HG03378 (cell line): ENCODE results near the gene RPL23.

Experiments
- ATAC-seq: cut with Tn5 transposase; IDR thresholded peaks from one replicate; pipeline ENCODE4 v1.9.1; 2021; ENCODE audit warnings: mild to moderate bottlenecking, moderate library complexity; ENCODE audit not compliant: unreplicated experiment

RPL23 gene

GRCh38 chr17:38885044-38885727 is 31.7 kb upstream of the RPL23 start:
- no peak for ATAC-seq

GRCh38 chr17:38883592-38884526 is 30.3 kb upstream of the RPL23 start:
- no peak for ATAC-seq

GRCh38 chr17:38882870-38883269 is 29.3 kb upstream of the RPL23 start:
- no peak for ATAC-seq

- no peak for ATAC-seq
These were observed 28.2 kb upstream of the RPL23 start for GRCh38 chr17:38881600-38882191.

GRCh38 chr17:38879878-38880665 is 26.6 kb upstream of the RPL23 start:
- no peak for ATAC-seq

GRCh38 chr17:38877130-38877851 is 23.8 kb upstream of the RPL23 start:
- no peak for ATAC-seq

- ATAC-seq: no peak
These were observed 22.1 kb upstream of the RPL23 start for GRCh38 chr17:38875477-38876075.

- ATAC-seq: no peak
These were observed 21.2 kb upstream of the RPL23 start for GRCh38 chr17:38874505-38875400.

- no peak for ATAC-seq
These were observed 20.3 kb upstream of the RPL23 start for GRCh38 chr17:38873640-38874380.

- no peak for ATAC-seq
These were observed 19.3 kb upstream of the RPL23 start for GRCh38 chr17:38872671-38873385.

GRCh38 chr17:38872027-38872511 is 18.5 kb upstream of the RPL23 start:
- no peak for ATAC-seq

GRCh38 chr17:38871247-38872015 is 17.9 kb upstream of the RPL23 start:
- no peak for ATAC-seq

- no peak for ATAC-seq
These were observed 17.0 kb upstream of the RPL23 start for GRCh38 chr17:38870259-38871165.

GRCh38 chr17:38869526-38870258 is 16.2 kb upstream of the RPL23 start, which contains the start of gene LASP1:
Gene LASP1, plus strand, starts transcription at chr17:38870058. Its CDS starts 132 bp downstream, at chr17:38870190.
- peak; percentile 25 for ATAC-seq
